ENCODE data around the gene ITGA1.

Gene ITGA1

DNA sequence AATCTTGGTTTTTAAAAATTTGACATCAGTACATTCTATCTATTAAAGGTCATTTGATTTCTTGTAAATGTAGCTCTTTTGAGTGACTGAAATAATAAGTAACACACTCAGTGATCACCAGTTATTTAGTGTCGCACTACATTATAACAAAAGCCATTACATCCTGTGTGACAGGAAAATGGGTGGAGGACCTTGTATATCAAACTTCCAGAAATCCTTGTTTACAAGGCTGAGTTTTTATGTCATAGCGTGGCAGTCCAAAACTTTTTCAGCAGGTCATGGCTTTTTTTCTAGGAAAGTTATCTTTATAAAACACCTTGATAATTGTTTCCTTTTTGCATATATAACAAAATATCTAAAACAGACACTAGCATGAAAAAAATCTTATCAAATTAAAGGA lies 14.4 kb upstream of the ITGA1 start:
- no peak for DNase-seq

DNA sequence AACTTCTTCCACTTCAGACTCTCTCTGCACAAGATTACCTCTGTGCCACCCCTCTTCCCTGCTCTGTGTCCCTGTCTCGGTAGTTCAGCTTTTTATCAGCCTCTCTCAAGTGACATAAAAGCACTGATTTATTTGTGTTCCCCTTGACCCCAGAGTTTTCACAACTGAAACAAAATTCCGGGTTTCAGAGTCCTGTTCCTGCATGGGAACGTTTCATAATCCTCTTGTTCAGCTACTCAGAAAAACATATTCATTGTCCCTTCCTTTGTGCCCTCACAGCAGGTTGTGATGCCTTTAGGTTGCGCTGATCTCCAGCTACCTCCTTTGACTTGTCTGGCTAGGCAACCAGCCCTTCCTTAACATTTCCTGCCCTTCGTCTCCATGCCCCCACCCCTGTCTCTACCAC lies 13.7 kb upstream of the ITGA1 start:
- no peak for DNase-seq

DNA sequence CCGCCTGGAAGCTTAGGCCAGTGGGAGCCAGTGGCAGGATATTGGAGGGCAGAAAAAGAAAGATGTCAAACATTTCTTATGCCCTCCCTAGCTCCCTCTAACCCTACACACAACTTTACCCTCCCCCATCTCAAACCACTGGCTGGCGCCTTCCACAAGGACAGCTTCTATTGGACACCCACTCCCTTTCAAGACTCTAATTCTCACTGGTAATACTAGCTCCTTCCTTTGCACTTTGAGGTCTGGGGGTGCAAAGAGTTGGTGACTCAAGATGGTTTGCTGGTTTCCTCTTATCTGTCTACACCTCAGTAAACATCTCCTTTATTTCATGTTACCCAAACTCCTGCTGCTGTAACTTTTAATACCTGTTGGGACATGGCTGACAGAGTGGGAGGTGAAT lies 11.6 kb upstream of the ITGA1 start:
- DNase-seq = no peak

DNA sequence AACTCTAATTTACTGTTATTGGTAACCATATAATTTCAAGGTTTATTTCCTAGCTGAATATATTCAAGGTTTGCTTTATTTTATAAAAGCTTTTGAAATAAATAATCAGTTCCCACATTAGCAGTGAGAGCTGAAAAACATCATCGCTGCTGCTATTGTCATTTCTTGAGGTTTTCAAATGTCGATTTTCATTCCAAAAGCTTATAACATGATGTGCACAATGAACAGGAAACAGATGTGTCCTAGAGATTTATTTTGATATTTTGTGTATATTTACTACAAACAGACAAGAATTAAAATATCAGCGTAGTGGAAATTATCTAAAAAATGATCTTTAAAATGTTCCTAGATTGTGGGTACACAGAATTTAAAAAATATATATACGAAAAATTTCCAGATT lies 10.5 kb upstream of the ITGA1 start:
- no peak for DNase-seq

DNA sequence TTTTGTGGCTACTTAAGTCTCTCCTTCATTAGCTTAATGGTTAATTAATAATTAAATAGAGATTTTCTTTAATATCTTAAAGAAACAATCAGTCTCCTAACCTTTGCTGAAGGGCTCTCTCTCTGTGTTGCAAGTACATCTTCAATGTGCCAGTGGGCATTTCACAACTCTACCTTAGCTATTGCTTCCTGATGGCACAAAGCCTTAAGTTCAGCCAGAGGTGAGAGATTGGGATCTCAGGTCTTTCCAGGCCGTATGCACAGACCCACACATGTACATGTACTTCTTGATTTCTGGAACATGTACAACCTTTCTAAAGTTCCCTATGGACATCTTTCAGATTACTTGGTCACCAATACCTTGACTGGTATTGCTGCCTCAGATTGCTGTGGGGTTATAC lies 8.9 kb upstream of the ITGA1 start:
- DNase-seq = no peak

DNA sequence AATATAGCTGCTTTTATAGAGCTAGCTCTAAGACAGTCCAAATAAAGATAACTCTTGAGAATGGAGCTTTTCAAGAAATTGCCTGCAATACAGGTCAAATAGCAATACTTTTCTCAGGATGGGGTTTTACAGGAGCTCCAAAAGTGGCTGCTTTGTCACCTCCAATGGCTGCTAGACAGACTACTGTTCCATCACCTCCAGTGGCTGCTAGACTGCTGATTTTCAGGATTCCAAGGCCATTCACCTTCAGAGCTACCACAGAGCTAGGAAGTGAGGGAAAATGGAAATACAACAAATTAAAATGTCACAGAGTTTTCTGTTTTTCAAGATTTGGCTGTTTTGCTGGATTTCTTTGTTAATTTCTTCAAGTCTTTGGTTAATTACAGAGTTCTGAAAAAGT lies 8.5 kb upstream of the ITGA1 start:
- DNase-seq = no peak

DNA sequence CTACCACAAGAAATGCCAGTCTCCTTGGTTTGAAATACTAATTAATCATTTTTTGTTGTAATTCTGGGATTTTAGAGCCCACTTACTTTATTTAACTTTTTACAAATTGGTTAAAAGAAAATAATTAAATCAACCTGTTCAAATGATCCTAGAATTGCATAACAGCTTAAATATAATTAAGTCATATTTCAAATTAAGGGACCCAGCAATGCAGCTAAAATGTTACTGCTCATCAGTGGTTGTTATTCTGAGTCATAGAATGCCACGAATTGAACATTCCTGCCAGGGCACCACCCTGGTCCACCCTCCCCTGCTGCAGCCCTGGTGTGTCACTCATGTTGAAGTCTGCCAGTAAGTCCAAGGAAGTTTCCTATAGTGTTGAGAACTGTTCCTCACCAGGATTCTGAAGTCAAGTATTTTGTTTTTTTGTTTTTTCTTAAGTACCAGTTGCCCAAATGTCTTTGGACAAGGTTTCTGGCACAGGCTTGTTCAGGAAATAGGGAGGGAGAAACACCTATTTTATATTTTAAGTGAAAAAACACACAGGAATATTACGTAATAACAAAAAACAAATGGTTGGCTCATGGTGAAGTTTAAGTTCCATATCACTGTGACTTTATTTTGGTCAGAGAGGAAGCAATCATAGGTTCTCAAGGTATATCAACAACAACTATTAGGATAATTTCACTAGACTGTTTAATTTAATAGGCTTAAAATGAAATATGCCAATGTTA lies 4.3 kb upstream of the ITGA1 start:
- DNase-seq = peak; percentile 69

DNA sequence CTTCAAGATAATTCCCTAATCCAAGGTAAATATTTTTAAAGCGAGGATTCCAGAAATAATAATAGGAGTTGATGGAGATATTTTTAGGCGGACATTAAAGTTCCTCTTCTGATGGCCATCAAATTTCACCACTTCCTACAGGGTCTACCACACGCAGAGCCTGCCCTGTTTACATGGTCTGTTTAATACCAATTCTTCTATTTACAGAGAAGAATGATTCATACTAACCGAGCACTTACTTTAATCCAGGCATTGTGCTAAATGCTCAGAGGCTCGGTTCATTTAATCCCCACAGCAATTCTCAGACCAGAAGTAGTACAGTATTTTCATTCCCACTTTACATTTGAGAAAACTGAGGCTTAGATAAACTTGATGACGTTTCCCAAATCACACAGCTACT lies 3.0 kb upstream of the ITGA1 start:
- peak; percentile 66 for DNase-seq

DNA sequence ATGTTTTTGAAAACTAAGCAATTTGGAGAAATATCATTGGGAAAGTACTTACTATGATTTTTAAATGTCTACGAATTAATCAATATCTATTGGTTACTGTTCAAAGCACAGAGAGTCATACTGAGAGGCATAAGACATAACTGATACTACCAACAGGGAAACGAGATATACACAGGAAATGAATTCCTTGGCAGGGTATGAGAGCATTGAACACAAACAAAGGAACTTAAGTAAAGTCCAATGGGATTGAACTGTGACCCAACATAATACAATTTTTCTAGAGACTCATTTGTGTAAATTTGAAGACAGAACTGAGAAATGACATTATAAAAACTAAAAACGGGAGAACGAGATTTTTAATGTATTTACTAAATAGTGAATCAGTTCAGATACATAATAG lies 1.3 kb upstream of the ITGA1 start:
- DNase-seq = no peak

DNA sequence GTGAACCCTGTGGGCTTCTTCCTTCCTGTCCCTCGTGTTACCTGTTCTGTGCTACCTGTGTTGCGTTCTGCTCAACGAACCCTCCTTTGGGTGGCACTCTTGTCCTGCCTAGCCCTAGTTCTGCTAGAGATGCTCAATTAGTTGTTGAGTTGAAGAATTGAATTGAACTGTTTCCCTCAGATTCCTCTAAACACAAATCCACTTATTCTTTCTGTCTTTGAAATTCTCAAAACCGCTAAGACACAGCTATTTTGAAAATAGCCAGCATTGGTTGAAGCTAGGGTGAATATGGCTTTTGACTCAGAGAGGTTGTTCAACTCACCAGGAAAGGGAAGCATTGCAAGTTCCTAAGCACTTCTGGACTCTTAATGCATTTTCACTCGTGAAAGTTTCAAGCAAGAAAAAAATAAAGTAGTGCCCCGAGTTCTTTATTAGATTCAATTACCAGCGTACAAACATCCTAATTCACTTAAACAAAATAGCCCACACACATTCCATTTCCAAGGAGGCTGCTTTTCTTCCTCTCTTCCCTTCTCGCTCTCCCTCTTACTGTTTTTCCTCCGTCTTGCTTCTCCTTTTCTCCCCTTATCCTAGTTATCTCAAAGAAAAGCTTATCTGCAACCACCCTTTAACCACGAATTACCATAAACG lies 642 bp upstream of the ITGA1 start:
- DNase-seq = no peak

DNA sequence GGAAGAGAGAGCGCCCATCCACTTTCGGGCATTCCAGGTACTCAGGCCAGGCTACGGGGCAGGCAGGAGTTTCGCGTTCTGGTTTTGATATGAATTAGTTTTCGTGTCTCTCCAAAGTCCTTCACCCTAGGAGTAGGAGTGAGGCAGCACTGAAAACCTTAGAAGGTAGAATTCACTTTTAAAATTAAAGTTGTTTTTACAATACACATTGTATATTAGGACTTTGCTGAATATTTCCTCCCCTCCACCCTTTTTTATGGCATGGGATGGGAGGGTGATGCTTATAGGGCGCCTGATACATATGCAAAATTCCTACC lies 747 bp downstream of the ITGA1 start:
- no peak for DNase-seq

DNA sequence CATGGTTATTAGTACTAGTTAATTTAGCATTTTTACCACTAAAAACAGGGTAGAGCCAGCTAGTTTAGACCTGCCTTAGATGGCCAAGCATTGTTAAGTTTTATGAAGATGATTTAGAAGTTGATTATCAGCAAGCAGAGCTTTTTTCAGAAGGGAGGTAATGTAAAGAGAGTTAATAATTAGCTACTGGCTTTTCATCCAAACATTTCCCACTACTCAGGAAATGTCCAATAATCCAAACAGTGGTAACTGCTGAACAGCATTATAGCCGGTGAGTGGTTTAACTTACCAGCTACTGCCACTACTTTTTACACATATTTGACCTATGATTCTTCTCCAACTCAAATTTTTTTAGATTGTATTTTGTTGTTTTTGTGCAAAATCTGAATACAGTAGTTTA lies 1.7 kb downstream of the ITGA1 start:
- no peak for DNase-seq

DNA sequence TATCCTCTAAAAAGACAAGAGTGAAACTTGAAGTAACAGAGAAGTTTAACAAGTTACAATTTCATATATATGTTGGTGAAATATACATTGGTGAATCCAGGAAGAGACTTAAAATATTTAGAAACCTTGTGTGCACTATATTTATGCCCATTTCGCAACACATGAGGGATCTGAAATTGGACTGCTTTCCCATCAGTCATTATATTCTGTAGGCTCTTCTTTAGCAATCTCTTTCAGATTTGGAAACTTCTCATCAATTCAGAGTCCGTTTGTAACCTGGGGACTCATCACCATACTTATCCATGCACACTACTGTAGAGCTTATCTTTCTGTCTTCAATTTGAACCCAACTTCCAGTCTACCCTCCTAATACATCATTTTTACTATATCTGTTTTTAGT lies 2.1 kb downstream of the ITGA1 start:
- DNase-seq = no peak

DNA sequence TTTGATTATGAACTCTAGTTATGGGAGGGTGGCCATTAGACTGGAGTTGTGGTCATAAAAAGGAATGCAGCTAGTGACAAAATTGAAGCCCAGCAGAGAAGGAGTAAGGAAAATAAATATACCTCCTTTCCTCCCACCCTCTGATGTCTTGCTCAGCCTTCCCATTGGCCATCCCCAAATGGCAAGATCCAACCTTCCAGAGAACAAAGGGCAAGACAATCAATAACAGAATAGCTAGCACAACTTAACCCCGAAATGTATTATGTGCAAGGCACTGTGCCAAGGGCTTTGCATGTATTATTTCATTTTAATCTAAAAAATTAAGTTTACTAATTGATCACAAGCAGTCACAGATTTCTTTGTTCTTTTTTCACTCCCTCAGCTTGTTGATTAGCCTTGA lies 3.6 kb downstream of the ITGA1 start:
- no peak for DNase-seq

DNA sequence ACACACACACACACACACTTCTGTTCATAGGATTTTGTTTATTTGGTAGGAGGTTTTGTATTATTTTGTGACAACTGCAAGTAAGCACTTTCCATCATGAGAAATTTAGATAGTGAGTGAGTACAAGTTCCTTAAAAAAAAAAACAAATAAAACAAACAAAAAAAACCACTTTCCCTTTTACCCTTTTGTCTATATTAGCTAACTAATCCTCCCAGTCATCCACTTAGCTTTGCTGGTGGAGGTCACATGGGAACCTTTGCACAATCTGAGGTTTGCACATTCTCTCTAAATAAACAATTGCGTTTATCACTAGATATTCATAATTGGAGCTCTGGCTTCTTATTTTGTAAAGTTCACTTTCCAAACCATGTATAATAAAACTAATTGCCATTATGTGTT lies 6.8 kb downstream of the ITGA1 start:
- DNase-seq = peak; percentile 81

DNA sequence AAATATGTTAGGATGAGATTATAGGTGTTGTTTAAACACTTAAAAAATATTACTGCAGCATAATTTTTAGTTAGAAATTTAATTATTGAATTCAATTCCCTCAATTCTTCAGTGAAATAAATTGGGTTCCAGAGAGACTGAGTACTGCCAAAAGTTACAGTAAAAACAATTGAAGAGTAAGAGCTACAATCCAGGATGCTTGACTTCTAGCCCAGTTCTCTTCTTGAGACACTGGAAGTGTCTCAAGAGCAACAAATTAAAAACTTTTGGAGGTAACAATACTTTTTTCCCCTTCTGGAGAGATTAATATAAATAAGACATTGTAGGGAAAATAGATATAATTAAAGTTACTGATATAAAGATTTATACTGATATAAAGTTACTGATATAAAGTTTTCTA lies 8.3 kb downstream of the ITGA1 start:
- DNase-seq = no peak

DNA sequence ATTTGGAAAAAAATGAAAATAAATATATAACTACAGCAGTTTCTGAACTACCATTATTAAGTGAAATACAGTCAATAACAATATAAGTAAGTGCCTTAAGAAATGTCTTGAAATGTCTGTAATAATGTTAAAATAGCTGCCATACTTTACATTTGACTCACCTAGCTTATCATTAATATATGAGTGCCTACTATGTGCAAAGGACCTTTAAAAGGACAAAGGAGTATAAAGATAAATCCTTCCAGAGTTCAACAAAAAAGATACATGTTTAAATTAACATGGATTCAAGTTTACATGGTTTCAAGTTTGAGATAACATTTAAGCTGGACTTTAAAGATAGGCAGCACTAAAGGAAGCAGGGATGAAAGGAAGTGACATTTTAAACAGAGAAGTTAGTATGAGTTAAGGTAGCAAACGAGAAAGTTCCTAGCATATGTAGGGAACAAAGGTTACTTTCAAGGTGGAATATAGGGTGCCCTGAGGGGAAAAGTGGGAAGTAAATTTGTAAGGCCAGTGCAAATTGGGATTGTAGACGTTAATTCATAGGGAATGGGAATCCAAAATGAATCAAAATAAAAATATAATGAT lies 8.9 kb downstream of the ITGA1 start:
- DNase-seq = no peak

DNA sequence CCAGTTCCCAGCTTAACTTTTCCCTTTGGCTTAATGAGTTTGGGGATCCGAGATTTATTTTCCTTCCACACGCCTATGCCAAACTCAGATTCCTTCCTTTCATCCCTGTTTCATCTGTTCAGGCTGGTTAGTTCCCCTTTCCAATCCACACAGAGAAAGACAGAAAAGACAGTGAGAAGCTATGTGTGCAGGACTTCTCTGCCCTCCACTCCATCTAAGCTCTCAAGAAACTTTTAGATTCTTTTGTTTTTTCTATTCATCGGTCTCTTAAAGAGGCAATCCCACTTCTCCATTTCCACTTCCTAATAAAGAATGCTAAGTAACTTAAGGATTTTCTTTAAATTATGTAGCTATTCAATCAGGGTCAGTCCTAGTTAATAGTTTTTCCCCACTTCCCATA lies 11.2 kb downstream of the ITGA1 start:
- no peak for DNase-seq

DNA sequence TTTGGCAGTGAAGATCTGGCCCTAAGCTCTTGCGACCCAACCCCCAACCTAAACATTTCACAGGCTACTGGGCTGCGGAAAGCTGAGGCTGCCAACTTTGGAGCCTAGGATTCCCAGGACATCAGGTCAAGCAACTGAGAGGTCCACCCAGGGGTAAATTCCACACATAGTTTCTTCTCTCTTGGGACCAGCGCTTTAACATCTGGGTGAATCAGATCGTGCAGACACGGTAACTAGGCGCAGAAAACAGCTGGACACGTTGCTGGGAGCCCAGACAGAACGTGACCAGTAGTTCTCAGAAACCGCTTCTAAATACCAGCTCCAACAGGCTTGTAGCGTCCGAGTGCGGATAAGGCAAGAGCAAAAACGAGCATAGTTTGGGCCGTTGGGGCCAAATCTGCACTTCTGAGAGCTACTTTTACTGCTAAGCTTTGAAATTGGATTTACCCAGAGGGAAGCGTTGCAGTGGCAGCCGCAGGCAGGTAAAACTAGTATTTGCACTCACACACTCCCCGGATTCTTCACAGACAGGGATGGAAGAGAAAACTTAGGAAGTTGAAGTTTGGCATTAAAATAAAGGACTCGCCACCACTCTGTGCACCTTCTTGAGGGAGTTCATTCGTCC lies 11.8 kb downstream of the ITGA1 start:
- peak; percentile 86 for DNase-seq

DNA sequence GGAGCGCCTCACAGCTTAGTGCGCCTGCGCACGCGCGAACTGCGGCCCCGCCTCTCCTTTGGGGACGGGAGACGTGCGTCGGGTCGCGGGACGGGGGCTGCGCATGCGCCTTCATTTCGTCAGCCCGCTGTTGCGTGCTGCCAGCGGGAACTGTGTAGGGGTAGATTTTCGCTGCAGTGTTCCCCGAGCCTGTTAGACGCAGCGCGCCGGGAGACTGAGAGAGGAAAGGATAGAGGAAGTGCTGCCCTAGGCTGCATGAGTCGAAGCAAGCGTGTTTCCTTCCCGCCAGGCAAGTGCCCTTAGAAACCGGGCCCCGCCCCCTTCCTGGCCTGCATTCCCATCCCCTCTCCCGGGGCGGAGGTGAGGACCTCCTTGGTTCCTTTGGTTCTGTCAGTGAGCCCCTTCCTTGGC lies 12.3 kb downstream of the ITGA1 start:
- peak; percentile 93 for DNase-seq

DNA sequence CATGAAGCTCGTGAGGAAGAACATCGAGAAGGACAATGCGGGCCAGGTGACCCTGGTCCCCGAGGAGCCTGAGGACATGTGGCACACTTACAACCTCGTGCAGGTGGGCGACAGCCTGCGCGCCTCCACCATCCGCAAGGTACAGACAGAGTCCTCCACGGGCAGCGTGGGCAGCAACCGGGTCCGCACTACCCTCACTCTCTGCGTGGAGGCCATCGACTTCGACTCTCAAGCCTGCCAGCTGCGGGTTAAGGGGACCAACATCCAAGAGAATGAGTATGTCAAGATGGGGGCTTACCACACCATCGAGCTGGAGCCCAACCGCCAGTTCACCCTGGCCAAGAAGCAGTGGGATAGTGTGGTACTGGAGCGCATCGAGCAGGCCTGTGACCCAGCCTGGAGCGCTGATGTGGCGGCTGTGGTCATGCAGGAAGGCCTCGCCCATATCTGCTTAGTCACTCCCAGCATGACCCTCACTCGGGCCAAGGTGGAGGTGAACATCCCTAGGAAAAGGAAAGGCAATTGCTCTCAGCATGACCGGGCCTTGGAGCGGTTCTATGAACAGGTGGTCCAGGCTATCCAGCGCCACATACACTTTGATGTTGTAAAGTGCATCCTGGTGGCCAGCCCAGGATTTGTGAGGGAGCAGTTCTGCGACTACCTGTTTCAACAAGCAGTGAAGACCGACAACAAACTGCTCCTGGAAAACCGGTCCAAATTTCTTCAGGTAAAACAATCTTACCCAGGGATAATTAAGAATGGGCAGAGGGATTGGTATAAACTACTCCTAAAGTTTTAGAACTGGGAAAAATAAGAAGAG lies 12.9 kb downstream of the ITGA1 start:
- peak; percentile 85 for DNase-seq

DNA sequence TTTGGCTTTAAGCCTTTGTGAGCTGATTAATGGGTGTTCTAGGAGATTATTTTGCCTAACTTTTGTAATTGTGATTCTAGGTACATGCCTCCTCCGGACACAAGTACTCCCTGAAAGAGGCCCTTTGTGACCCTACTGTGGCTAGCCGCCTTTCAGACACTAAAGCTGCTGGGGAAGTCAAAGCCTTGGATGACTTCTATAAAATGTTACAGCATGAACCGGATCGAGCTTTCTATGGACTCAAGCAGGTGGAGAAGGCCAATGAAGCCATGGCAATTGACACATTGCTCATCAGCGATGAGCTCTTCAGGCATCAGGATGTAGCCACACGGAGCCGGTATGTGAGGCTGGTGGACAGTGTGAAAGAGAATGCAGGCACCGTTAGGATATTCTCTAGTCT lies 13.6 kb downstream of the ITGA1 start:
- peak; percentile 55 for DNase-seq

DNA sequence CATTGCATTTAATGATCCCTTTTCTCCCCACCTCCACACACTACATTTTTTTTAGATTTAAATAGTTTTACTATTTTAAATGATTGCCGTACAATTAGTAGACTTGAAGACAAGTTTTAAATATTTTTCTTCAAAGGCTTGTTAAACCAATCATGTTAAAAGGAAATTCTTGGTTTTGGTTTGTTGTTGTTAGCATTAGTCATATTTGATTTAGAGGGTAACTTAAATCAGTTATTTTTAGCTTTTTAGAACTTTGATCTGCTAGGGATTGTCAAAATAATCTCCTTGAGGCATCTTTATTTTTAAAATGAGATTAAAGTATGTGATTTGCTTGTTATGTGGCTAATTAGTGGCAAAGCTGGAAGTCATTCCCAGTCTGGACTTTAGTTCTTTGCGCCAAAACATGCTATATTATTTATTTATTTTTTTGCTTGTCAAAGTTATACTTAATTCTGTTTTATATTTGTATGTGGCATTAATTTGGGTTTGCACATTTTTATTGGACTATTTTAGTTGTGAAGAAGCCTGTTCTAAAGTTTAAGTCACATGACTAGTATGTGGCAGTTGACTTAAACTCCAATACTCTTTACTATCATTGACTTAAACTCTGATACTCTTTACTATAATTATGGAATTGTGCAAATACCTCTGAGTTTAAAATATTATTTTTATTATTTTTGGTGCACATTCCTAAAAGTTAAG lies 14.7 kb downstream of the ITGA1 start:
- peak; percentile 61 for DNase-seq

Measured in HCEC 1CT (cell line).